Superior temporal gyrus (tissue), 1 donor: ENCODE measurements around the gene INPP5K.
"Not testable (repeated sequence)": the region's sequence is repeated elsewhere in the genome, so short reads cannot be mapped to it uniquely, and the experiment has no call there.

Experiments
- DNase-seq: peaks from one replicate; pipeline ENCODE4 v3.0.0-alpha.2; 2016; ENCODE audit errors: extremely low spot score

The INPP5K gene

GRCh38 chr17:1546292-1546922 lies 30.0 kb upstream of the INPP5K start:
- DNase-seq = no peak

- no peak for DNase-seq
Measured at GRCh38 chr17:1545618-1546017, 29.2 kb upstream of the INPP5K start.

DNA sequence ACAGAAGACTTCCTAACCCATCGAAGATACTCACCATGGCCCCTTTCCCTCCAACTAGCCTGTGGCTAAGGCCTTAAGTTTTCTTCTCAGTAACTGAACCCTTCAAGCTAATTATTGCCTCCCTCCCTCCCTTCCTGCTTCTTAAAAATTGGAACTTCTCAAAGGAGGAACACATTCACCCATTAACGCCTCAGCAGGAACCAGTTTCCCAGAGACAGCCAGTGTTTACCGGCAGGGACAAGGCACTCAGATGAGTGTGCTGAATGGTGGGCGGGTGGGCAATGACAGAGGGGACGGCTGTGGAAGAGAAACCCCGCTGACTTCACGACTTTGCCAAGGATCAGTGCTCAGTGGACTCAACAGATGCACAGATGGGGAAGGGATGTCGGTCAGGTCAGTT lies 25.9 kb upstream of the INPP5K start:
- no peak for DNase-seq

DNA sequence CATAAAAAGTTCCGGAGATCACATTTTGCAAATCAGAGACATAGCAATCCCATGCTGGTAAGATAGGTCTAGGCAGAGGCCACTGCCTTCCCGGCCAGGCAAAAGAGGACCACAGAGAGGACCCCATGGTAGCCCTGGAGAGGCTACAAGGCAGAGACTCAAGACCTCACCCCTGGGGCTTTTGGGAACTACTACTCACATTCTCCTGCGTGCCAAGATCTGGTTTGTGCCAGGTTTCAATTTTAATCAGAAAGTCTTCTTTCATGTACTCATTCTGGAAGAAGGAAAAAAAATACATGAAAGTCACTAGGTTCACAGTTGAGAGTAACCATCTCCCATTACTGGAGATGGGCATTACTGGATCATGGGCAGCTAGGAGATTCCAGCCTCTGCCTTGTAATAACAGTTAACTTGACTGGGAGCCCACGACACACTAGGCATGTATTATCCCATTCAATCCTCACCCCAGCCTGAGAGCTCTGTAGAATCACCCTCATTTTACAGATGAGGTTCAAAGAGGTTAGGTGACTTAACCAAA lies 25.0 kb upstream of the INPP5K start:
- DNase-seq = no peak

DNA sequence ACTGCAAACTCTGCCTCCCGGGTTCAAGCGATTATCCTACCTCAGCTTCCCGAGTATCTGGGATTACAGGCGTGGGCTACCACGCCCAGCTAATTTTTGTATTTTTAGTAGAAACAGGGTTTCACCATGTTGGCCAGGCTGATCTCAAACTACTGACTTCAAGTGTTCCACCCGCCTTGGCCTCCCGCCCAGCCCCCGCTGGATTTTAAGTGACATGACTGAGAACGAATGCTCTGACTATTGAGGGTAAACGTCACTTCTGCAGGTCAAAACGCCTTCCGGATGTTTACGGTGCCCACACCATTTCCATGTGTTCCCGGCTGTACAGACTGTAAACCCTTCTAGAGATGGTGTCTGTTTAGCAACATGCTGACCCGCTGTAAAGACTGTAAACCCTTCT lies 23.4 kb upstream of the INPP5K start:
- DNase-seq = no peak

DNA sequence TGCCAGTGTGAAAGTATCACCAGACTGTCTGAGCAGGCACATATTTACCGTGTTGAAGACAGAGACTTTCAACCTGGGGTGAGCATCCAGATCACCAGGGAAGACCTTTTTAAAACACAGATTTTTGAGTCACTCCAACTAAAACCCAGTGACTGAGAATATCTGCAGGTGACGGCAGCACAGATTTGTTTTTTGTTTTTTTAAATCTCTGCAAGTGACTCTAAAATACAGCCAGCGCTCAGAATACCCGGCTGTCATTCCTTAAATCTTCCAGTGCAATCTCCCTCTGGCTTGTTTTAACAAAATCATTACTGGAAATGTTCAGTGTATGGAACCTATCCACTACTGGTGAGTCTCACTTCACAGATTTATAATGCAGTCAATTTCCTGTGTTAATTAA lies 19.3 kb upstream of the INPP5K start:
- DNase-seq = no peak

DNA sequence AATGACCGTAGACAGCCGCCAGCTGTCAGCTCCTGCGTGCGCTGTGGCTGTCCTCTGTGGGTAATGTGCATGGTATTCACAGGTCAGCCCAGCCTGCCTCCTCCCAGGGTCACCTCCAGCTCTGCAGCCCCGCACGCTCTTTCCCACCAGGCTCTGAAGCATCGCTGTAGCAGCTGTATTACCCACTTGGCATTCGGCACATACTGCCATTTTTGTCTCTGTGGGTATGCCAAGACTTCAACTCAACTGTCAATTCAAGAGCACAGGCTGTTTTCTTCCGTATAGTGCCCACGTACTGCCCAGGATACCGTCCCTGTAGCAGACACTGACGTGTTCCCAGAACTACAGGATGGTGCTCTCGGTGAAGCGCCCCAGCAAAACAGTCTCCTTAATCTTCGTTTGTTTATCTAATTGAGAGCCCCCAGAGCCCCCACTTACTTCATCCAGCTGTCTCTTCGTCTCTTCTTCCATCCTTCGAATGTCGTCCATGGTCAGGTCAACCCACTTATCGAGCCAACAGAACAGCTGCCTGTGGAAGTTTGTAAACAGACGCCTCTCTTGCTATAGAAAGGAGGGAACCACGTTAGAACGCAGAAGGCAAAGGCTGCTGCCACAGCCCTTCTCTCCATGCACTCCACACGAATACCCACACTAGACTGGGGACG lies 17.4 kb upstream of the INPP5K start:
- DNase-seq = peak; percentile 52

DNA sequence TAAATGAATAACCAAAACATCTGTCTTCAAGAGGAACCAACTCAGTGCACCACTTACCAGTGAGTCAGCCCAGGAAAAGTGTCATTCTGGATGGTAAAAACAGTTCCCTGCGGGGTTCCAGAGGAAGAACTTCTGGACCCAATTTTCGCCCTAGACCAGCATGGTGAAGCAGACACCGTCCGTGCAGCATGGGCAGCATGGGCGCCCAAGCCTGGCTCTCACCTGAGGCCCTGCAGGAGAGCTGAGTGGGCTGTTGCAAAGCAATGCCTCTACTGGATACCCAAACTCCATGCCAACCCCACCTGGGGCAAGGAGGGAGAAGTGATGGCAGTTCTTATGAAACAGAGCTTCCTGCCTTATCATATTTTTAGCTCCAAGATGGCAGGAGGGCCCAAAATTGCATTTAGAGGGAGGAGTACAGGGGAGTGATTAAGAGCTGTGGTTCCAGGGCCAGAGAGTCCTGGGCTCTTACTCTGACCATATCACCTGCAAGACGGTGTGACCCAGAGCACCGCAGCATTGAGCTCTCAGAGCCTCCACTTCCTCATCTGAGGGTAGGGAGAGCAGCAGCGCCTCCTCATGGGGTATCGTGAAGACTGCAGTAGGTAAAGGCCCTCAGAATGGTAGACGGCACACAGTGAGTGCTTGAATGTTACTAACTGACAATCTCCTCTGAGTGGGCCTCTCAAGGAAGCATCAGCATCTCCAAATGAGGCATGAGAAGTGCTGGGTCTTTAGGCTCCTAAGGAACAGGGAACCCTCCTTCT lies 16.6 kb upstream of the INPP5K start:
- DNase-seq = peak; percentile 16

- DNase-seq = no peak
Measured at GRCh38 chr17:1529863-1530262, 13.5 kb upstream of the INPP5K start.

DNA sequence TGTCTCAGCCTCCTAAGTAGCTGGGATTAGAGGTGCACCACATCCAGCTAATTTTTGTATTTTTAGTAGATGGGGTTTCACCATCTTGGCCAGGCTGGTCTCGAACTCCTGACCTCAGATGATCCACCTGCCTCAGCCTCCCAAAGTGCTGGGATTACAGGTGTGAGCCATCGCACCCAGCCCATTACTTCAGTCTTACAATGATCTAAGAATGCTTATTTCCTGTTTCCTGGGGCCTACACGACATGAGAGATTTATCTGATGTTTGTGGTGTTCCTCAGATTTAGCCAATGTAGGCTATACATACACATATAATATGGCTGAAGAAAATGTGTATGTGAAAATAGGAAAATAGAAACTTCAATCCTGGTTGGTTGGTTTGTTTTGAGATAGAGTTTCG lies 10.5 kb upstream of the INPP5K start:
- DNase-seq = not testable (repeated sequence)

GRCh38 chr17:1522626-1523025 lies 6.2 kb upstream of the INPP5K start:
- no peak for DNase-seq

DNA sequence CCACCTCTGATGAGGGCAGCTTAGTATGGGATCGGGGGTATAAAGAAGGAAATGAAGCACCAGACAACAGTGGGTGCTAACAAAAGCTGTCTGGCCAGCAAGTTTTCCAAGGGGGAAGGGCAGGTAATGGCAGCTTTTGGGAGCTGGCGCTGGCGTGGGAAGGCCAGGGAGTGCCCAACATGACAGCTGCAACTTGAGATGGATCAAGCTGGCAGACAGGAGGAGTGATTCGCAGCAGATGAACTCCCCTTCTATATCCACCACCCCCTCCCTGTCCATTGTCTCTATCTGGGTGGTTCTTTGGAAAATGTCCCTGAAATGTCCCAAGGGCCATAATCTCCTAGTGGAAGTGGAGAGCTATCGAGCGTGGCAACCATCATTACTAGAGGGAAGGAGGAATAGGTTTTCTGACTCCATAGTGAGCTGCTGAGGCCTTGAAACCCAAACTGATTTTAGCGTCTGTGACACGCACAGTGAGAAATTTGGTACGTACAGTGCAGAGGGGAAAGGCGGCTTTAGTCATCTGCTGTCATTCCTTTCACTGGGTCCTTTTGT lies 4.8 kb upstream of the INPP5K start:
- DNase-seq = no peak

DNA sequence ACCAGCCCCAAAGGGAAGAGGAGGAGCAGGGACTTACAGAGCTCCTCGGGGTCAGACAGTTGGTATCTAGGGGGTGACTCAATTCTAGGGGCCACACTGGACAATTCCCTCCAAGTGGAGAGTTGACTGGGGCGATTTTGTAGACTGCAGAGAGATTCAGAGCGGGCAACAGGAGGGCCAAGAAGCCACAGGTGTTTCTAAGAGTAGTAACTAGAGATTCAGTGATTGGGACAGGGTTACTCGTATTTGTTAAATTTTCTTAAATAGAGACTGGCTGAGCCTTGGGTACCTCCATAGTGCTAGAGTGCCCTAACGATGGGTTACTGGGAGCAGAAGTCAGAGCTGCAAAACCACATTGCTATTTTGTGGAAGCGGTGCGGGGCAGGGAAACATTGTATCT lies 3.3 kb upstream of the INPP5K start:
- no peak for DNase-seq

GRCh38 chr17:1518410-1518809 lies 2.0 kb upstream of the INPP5K start:
- DNase-seq = no peak

DNA sequence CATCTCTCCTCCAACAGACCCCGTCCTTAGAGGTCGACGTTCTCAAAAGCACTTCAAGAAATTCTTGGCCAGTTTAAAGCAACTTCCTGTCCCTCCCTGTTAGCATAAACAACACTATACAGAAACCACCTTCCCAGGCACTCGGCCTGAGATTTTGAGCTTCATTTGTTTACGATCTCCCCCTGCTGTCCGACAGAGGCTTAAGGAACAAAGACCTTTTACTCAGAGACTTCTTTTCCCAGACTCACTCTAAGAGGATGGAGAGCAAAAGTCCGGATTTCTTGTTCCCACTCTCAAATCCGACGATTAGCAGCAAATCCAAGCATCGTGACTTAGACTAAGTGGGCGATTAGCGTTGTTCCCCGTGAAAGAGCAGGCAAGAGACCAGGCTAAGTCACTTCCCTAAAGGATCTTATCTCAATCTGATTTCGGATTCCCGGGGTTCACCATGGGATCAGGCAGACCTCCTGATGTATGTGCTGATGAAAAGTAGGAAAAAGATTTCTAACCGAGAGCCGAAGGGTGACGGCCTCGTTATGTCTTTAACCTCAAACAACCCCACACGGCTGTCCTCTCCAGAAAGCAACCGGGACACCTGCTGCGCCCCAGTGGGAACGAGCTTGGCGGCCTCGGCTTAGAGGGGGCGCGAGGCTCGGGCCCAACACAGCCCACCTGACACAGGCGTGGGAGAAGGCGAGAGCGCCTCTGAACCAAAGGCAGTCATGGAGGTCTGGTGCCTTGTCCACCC lies 598 bp downstream of the INPP5K start:
- peak; percentile 66 for DNase-seq

DNA sequence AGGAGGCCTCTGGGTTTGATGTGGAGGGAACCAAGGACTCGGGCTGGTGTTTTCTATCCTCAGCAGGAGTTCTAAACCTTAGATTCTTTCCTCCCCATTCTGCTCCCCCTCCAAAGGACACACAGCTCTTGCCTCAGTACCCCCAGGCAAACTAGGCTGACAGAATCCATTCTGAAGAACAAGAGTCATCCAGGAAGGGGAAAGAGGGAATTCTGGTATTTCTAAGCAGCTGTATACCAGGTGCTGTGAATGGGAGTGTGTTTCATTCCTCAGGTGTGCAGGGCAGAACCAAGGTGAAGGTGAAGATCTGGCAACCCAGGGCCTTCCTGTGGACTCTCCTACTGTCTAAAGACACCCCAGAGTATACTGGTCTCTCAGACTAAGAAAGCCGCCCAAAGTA lies 4.1 kb downstream of the INPP5K start:
- DNase-seq = no peak

DNA sequence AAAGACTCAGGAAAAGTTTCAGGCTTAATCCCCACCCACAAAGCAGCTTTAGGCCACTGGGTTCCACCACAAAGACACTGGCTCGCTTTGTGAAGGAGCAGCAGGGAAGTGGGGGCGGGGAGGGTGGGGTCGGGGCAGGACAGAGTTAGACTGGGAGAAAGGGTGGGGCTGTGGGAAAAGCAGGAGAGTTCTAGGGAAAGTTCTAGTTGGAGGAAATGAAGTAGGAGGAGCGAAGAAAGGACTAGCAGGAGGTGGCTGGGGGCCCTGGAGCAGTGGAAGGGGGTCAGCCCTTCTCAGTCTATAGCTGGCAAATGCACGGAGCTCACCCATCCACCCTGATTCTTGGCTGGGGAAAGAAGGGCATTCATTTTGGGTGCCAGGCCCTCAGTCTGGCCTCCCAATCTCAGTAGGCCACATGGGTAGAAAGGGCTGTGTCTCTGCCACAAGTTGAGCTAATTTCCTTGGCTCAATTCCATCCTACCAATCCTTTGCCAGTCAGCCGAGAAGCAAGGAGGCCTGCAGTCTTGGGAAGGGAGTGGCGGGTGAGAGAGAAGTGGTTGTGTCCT lies 4.6 kb downstream of the INPP5K start:
- no peak for DNase-seq

DNA sequence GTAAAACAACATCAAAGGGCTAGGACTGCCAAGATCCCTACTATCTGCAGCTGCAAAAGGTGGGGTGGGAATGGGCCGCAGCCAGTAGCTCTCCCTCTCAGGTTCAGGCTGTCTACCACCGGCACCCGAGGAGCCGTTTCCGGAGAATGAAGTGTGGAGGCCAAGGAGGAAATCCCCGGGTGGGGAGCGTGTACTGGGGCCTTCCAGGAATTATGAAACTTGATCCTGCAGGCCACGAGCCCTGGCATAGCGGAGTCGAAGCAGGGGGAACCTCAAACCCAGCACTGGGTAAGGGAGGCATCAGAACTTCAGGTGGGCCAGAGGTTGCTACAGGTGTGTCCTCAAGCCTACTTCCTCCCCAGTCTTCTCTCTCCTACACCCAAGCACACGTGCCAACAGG lies 5.1 kb downstream of the INPP5K start:
- DNase-seq = no peak

DNA sequence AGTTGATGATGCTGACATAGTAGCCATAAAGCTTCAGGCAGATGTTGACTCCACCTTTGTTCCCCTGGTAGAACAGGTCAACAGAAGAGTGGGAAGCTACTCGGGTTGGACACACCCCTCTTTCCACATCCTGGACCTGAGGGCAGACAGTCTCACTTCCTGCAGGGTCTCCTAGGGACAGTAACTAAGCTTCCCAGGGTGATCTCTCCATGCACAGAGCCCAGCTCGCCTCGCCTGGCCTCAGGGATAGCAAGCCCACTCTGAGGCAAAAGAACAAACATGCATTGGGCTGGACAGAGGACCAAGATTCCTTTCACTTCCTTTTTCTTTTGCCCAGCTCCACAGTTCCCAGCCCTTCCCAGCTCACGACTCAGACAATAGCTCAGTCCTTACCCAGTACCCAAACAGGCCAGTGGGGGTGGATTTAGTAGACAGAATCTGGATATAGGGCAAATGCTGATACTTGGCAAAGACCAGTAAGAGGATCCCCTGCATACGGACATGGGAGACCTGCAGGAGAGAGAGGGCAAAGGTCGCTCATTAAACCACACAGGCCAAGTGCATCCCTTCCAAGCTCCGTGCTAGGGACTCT lies 7.0 kb downstream of the INPP5K start:
- DNase-seq = no peak

DNA sequence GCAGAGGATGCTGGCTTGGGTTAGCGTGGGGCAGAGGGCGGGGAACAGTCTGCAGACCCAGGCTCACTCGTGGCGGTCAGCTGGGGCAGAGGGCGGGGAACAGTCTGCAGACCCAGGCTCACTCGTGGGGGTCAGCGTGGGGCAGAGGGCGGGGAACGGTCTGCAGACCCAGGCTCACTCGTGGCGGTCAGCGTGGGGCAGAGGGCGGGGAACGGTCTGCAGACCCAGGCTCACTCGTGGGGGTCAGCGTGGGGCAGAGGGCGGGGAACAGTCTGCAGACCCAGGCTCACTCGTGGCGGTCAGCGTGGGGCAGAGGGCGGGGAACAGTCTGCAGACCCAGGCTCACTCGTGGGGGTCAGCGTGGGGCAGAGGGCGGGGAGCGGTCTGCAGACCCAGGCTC lies 7.7 kb downstream of the INPP5K start:
- not testable (repeated sequence) for DNase-seq

- DNase-seq = no peak
Measured at GRCh38 chr17:1506649-1507267, 9.7 kb downstream of the INPP5K start.
